HUES48 (cell line): ENCODE measurements around the gene ANKRD22.

Source experiments
- H3K27ac ChIP-seq: one replicate; pipeline ENCODE4 v1.7.0; 2013; ENCODE audit warnings: low read depth, low read length, inconsistent platforms
- H3K27me3 ChIP-seq: 2 replicates; pipeline ENCODE4 v1.6.1; 2013; ENCODE audit warnings: mild to moderate bottlenecking, low read length; ENCODE audit not compliant: control insufficient read depth, insufficient read depth
- H3K36me3 ChIP-seq: 2 replicates; pipeline ENCODE4 v1.6.1; 2013; ENCODE audit warnings: low read length; ENCODE audit not compliant: control insufficient read depth, insufficient read depth
- H3K4me1 ChIP-seq: 2 replicates; pipeline ENCODE4 v1.6.1; 2013; ENCODE audit warnings: mild to moderate bottlenecking, low read length; ENCODE audit not compliant: control insufficient read depth, insufficient read depth
- H3K4me3 ChIP-seq: 2 replicates; pipeline ENCODE4 v1.5.1; 2013; ENCODE audit warnings: mild to moderate bottlenecking, low read depth, low read length
- H3K9ac ChIP-seq: 2 replicates; pipeline ENCODE4 v1.6.1; 2013; ENCODE audit warnings: mild to moderate bottlenecking, low read depth, low read length, moderate library complexity
- H3K9me3 ChIP-seq: 2 replicates; pipeline ENCODE4 v1.6.1; 2013; ENCODE audit warnings: low read length; ENCODE audit not compliant: control insufficient read depth, insufficient read depth

ANKRD22 gene

DNA sequence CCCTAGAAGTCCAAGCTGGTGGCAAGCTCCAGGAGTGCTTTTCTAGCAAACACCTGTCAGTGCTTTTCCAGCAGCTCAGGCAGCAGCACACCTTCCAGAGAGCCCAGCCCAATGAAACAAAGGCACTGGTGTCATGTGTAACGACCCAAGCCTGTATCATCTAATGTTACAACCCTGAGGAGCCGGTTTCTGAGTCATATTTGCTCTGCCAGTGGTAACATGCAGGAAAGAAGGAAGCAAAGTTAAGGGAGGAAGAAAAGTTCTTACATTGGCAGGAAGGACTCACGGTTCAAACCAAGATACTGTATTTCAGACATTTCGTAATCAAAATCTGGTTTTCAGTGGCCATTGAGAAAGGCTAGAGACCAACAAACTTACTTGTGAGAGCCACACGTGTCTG, at the start of gene ANKRD22:
ANKRD22 (minus strand) TSS at position 139 of the 400 bp plus-strand sequence. CDS start 237 bp downstream, outside the sequence.
- H3K9me3 ChIP-seq = no peaks in the 10 kb centered on the region
- H3K36me3 ChIP-seq = no peaks in the 10 kb centered on the region
- no peaks in the 10 kb centered on the region for H3K27me3 ChIP-seq
- no peak within 1 kb of the TSS for H3K9ac ChIP-seq
- peak within 1 kb of the TSS; percentile 5 for H3K27ac ChIP-seq
- H3K4me3 ChIP-seq = no peak within 1 kb of the TSS
- H3K4me1 ChIP-seq = peaks cover 22% of the 10 kb centered on the region

GRCh38 chr10:88899886-88900285, 48.2 kb upstream of the ANKRD22 start:
- Histone ChIP-seq H3K9ac (no peak overlapping the region), H3K27me3 (no peaks in the 10 kb centered on the region), H3K27ac (no peak overlapping the region), H3K4me3 (no peak overlapping the region), H3K9me3 (no peaks in the 10 kb centered on the region), H3K36me3 (no peaks in the 10 kb centered on the region), H3K4me1 (peaks cover 10% of the 10 kb centered on the region; the same call in 1 of the 2 replicates)

DNA sequence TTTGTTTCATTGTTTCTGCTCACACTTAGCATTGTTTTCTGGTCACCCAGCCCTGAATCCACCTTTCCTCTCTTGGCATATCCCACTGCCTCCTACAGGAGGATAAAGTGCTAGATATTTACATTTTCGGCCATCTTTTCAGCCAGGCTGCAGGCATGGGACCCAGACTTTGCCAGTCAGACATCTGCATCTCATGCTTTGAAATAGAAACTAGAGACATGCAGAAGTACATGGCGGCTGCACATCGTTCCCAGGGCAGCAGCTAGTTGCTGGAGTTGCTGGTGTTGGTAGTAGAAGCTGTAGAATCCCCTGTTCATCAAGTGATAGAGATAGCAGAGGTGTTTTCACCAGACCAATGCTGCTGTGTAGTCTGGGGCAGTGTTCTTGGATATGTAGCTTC, 47.1 kb upstream of the ANKRD22 start:
- Histone ChIP-seq H3K4me3 (no peak overlapping the region), H3K27ac (no peak overlapping the region), H3K9ac (no peak overlapping the region), H3K9me3 (no peaks in the 10 kb centered on the region), H3K36me3 (no peaks in the 10 kb centered on the region), H3K27me3 (no peaks in the 10 kb centered on the region), H3K4me1 (peaks cover 10% of the 10 kb centered on the region; the same call in 1 of the 2 replicates)

DNA sequence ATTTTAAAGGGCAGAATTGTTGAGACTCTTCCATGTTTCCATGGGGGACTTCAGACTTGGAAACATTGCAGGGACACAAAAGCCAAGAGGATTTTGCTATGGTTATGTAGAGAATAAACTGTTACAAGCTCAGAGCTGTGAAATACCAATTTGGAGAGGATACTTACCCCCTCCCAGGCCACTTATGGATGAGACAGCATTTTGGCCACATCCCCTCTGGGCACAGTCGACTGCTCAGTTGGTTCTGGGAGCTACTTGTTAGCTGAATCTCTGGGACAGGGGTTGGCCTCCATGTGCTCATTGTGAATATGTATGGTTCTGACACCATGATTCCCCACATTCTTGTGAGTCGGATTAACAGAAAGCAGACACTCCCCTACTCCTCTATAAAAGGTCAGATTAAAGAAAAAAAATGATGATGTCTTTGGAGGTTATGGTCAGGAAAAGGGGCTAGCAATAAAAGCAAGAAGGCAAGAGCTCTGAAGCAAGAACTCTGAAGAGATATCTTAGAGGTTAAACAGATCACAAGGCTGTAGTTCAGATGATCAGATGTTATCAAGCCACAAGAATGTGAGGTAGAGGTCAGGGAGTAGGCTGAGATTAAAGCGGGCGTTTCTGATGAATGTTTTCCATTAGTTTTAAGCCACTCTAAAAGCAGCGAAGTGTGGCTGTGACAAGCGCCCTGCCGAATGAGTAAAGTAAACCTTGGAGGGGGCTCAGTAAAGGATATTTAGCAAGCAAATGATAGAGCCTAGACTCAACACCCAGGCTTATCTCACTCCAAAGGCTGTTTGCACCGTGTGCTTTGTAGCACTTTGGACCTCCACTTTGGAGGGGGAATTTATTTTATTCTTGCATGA, 45.6 kb upstream of the ANKRD22 start:
- Histone ChIP-seq H3K4me1 (peaks cover 15% of the 10 kb centered on the region), H3K9me3 (no peaks in the 10 kb centered on the region), H3K4me3 (no peak overlapping the region), H3K36me3 (no peaks in the 10 kb centered on the region), H3K27ac (peak overlapping the region; percentile 38), H3K9ac (no peak overlapping the region), H3K27me3 (no peaks in the 10 kb centered on the region)

DNA sequence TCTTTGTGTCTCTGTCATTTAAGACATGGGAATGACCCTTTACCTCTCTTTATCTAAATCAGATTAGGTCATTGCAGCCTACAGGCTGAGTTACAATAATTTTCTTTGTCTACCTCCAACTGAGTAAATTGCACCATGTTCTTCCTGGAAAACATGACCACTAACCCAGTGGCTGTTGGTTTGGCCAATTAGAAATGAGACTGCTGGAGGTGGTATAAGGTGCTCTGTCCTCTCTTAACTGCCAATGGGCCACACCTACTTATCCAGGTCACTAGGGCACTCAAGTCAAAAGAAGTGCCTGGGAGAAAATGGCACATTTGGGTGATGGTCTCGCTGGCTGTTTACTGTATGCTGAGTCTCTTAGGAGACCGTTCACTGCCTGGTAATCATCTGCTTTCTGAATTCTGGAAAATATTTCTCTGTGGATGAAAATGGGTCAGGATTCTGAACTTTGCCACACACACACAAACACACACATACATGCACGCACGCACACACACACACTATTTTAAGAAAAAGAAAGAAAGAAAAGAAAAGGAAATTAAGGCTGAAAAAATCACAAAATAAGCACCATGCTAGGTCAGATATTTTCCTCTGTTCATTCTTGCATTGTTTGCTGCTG, 44.8 kb upstream of the ANKRD22 start:
- H3K4me3 ChIP-seq = no peak overlapping the region
- H3K27ac ChIP-seq = peak overlapping the region; percentile 38
- H3K36me3 ChIP-seq = no peaks in the 10 kb centered on the region
- H3K9me3 ChIP-seq = no peaks in the 10 kb centered on the region
- peaks cover 19% of the 10 kb centered on the region for H3K4me1 ChIP-seq
- H3K27me3 ChIP-seq = no peaks in the 10 kb centered on the region
- H3K9ac ChIP-seq = no peak overlapping the region

- no peaks in the 10 kb centered on the region for H3K36me3 ChIP-seq
- H3K9ac ChIP-seq = no peak overlapping the region
- H3K27me3 ChIP-seq = no peaks in the 10 kb centered on the region
- H3K27ac ChIP-seq = no peak overlapping the region
- H3K4me1 ChIP-seq = peaks cover 19% of the 10 kb centered on the region
- no peak overlapping the region for H3K4me3 ChIP-seq
- no peaks in the 10 kb centered on the region for H3K9me3 ChIP-seq
These were observed 43.6 kb upstream of the ANKRD22 start for GRCh38 chr10:88895250-88895649.

- H3K27me3 ChIP-seq = no peaks in the 10 kb centered on the region
- H3K9me3 ChIP-seq = no peaks in the 10 kb centered on the region
- H3K4me3 ChIP-seq = no peak overlapping the region
- H3K9ac ChIP-seq = no peak overlapping the region
- H3K36me3 ChIP-seq = no peaks in the 10 kb centered on the region
- no peak overlapping the region for H3K27ac ChIP-seq
- H3K4me1 ChIP-seq = peaks cover 19% of the 10 kb centered on the region
These were observed 42.0 kb upstream of the ANKRD22 start for GRCh38 chr10:88893611-88894010.

DNA sequence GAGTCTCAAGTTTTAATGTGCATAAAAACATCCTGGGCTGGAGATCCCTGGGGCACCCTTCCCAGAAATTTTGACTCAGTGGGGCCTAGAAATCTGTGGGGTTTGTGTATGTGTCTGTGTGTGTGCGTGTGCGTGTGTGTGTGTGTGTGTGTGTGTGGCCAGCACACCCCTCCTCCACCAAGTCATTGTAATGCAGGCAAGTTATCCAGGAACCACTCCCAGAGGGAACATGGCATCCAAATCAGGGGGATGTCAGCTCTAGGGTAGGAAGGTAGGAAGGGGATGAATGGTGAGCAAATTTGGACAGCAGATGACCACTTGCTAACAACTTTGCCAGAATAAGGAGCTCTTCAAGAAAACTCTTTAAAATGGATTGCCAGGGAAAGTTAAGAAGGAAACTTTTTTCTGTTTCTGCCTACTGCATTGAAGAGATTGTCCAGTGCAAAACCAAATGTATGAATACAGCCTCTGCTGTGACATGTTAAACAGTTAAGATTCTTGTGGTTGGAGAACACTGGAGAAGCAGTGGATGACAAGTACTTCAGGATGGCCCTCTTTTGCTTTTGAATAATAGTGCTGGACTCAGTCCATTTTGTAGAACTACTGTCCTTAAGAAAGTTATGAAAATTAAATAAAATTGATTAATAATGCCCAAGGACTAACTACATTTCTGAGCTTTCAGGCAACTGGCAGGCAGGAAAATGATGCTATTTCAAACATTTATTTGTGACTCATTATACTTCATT, 40.8 kb upstream of the ANKRD22 start:
- H3K4me1 ChIP-seq = peaks cover 18% of the 10 kb centered on the region
- H3K27ac ChIP-seq = no peak overlapping the region

DNA sequence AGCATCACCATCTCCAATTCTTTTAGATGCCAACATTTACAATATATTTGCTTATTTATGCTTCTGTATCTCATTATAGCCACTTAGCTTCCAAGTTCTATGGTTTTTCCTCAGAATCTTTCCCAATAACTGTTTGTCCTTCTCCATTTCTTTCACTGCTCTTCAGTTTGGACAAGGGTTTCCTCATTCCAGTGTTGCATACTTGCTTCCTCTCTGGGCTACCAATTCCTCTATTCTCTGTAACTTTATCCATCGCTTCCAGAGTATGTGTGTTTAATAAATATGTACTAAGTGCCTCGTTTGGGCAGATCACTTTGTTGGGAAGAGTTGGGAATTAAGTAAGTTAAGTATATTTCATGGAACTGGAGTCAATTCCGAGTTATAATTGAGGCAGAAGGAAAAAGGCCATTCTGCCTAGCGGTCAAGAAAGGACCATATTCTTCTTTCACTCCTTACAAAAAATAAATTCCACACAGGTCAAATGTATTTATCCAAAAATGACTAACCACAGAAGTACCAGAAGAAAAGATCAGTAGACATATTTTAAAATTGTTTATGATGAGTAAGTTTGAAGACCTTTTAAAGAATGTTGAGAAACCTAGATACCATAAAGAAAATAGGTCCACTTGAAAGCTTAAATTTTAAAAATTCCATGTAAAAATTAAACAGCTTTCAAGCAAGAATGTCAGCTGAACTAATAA, 39.2 kb upstream of the ANKRD22 start:
- no peaks in the 10 kb centered on the region for H3K27me3 ChIP-seq
- no peaks in the 10 kb centered on the region for H3K36me3 ChIP-seq
- H3K9ac ChIP-seq = no peak overlapping the region
- H3K4me1 ChIP-seq = peaks cover 17% of the 10 kb centered on the region; the same call in 1 of the 2 replicates
- H3K27ac ChIP-seq = no peak overlapping the region
- H3K9me3 ChIP-seq = no peaks in the 10 kb centered on the region
- H3K4me3 ChIP-seq = no peak overlapping the region

More for the DNA sequence above, 40.8 kb upstream of the ANKRD22 start:
- Histone ChIP-seq H3K36me3 (no peaks in the 10 kb centered on the region), H3K4me3 (no peak overlapping the region), H3K27me3 (no peaks in the 10 kb centered on the region), H3K9ac (no peak overlapping the region), H3K9me3 (no peaks in the 10 kb centered on the region)

GRCh38 chr10:88889559-88890337, 38.1 kb upstream of the ANKRD22 start:
- Histone ChIP-seq H3K36me3 (no peaks in the 10 kb centered on the region), H3K27ac (no peak overlapping the region), H3K4me3 (no peak overlapping the region), H3K9me3 (no peaks in the 10 kb centered on the region), H3K27me3 (no peaks in the 10 kb centered on the region), H3K4me1 (peaks cover 17% of the 10 kb centered on the region; the same call in 1 of the 2 replicates), H3K9ac (no peak overlapping the region)
